Measurements from ENCODE around the gene ZSCAN25. TPM values are rescaled to one million over a fixed set of nuclear protein-coding genes. Genes with fewer than 3 reads are reported as not detected.
A peak's percentile ranks its signal among the peaks of the same experiment; 100 is the strongest.

ZSCAN25 gene
- total and polyA plus RNA-seq, 2 of the 13 experiments (the other 11 are each of a cell fraction or from before 2014, with no cell fraction given): 12.1 to 16.8 TPM

GRCh38 chr7:99579956-99580777, 36.6 kb upstream of the ZSCAN25 start (continued):
- TF ChIP-seq ZNF281 (CRISPR knock-in tag; IDR thresholded peaks at IDR 0.05; ENCODE audit: borderline replicate concordance) (no peak), CREB3 (CRISPR knock-in tag; IDR thresholded peaks at IDR 0.05) (no peak), MAX (IDR thresholded peaks at IDR 0.05) (peak; percentile 63), KLF6 (CRISPR knock-in tag; IDR thresholded peaks at IDR 0.05) (no peak), PPARG (CRISPR knock-in tag; conservative IDR thresholded peaks at IDR 0.05) (no peak), POGK (CRISPR knock-in tag; conservative IDR thresholded peaks at IDR 0.05) (0 out of 2 replicates have a peak, but pooled peaks have one; percentile 27), CHD4 (IDR thresholded peaks at IDR 0.05; ENCODE audit: borderline replicate concordance, low read length) (no peak), IRF2 (CRISPR knock-in tag; IDR thresholded peaks at IDR 0.05) (no peak), SP4 (CRISPR knock-in tag; IDR thresholded peaks at IDR 0.05) (no peak), NR2F6 (IDR thresholded peaks at IDR 0.05) (no peak), NR2F6 (CRISPR knock-in tag; IDR thresholded peaks at IDR 0.05) (no peak), GABPB1 (CRISPR knock-in tag; IDR thresholded peaks at IDR 0.05) (peak; percentile 52; the same call in 1 of the 2 replicates), ZBTB4 (CRISPR knock-in tag; IDR thresholded peaks at IDR 0.05; ENCODE audit: borderline replicate concordance) (peak; percentile 58; the same call in 1 of the 2 replicates)

Measured in HepG2 (cell line).